GM19035 (cell line): ENCODE results near the gene PIK3C2G.
"Not testable (repeated sequence)": the region's sequence is repeated elsewhere in the genome, so short reads cannot be mapped to it uniquely, and the experiment has no call there.

Source experiments
- ATAC-seq: cut with Tn5 transposase; IDR thresholded peaks from one replicate; pipeline ENCODE4 v1.9.1; 2021; ENCODE audit not compliant: unreplicated experiment

Gene PIK3C2G

DNA sequence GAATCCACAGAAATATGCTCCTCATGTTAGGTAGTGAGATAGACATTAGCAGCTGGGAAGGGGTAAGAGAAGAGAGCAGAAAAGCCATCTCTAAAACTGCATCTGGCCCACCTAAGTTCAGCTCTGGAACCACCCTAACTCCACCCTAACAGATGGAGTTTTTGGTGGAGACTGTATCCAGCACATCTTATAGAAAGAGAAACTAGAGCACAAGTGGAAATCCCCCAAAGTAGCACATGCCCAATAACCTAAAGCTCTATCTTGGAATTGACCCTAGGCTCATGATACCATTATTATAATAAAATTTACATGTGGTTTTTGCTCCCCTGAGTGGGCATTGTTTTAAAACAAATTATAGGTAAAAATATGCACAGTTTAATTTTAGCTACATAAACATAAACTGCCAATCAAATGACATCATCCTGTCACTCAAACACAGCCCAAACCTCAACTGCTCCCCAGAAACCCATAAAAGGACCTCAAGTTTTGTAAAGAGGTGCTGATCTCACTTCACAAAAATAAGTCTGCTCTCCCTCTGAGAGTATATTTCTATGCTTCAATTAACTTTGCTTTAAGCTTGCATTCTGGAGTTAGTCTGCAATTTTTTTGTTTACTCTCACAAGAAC is 206.4 kb downstream of the PIK3C2G start:
- no peak for ATAC-seq

DNA sequence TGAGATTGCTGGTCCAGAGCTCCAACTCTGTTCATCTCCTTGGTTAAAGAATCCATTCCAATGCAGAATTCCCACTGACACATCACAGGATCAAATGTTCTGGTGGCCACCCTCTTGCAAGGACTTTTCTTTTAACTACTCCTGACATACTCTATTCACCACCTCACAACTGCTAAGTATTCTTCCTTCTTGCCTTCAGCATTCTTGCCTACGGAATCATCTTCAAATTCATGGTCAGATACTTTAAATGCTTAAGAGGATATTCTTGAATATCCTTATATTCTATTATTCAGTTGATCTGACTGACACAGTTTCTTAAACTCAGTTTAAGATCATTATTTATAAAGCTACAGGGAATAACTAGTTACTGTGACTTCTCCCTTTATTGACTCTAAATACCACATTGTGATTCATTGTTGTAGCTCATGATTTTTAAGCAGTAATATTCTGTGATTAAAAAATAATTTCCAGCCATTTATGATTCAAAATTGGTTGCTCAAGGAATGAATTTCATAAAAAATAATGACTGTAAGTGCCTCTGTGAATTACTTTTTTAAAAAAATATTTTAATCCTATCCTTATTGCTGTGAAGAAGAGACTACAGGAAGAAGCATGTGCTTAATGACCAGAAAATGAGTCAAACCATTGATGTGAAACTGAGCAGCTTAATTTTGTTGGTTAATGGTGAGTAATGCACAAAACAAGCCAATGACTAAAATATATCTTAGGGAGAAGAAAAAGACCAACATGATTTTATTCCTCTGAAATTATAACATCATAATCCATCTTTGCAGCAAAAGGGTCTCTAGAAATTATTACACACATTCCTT is 207.1 kb downstream of the PIK3C2G start:
- no peak for ATAC-seq

DNA sequence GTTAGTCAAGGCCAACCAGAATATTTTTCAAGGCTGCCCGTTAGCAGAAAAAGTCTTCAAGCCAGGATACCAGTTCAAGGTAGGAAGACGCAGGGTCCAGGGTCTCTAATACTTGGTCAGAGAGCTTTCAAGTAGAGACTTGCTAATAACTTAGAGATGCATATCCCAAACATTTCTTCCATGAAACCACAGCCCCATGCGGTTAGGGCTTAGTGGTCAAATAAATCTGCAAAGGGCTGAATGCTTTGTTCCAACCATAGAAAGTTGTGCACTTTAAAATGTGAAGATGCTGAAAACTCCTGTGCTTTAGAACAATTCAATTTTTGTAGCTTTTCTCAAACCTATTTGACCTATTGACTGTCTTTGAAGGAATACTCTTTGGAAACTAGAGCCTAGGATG is 208.9 kb downstream of the PIK3C2G start:
- no peak for ATAC-seq

DNA sequence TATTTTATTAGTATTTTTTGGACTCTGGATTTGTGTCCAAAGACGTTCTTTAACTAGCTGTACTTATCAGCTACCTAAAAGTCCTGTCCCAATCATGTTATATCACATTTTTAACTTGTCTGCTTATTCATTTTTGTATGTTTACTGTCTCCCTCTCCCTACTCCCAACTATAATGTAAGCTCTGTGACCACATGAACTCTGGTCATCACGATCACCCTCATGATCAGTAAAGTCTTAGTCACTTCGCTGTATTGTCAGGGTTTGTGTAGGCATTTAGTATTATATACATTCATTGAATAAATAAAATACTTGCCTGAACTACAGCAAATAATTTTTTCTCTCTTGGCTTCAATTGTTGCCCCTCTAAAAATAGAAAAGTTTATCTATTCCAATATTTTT is 211.0 kb downstream of the PIK3C2G start:
- ATAC-seq, result no peak

DNA sequence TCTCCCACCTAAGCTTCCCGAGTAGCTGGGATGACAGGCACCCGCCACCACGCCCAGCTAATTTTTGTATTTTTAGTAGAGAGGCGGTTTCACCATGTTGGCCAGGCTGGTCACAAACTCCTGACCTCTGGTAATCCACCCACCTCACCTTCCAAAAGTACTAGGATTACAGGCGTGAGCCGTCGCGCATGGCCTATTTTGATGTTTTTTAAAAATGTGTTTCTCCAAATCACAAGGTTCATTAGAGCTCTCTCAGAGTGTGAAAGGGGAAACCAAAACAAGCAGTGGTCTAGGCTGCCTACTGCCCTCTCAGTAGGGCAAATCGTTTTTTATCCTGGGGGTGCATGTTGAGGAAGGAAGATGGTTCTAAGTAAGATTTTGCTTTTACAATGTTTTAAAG is 211.5 kb downstream of the PIK3C2G start:
- no peak for ATAC-seq

DNA sequence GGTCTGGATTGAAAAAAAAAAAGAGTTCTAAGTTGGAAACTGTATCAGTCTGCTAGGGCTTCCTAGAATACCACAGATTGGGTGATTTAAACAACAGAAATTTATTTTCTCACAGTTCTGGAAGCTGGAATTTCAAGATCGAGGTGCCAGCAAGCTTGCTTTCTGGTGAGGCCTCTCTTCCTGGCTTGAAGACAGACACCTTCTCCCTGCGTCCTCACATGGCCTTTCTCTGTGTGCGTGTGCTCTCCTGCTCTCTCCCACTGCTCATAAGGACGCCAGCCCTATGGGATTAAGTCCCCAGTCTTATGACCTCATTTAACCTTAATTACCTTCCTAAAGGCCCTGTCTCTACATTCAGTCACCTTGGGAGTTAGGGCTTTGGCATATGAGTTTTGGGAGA is 215.5 kb downstream of the PIK3C2G start:
- ATAC-seq, result no peak

DNA sequence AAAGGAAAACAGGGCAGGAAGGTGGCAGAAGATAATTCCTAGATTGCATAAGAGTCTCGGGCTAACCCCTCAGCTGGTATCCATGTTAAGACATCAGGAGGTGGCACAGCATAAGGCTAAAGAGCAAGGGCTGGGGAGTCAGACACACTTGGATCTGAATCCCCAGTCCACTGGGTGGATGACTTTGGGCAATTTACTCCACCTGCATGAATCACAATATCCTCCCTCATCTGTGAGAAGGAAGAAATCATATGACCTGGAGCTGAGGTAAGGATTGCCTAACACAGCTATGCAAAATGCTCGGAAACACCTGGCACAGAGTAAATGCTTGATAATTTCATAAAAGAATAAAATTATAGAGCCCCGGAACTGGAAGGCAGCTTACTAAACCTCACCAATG is 217.9 kb downstream of the PIK3C2G start:
- no peak for ATAC-seq

DNA sequence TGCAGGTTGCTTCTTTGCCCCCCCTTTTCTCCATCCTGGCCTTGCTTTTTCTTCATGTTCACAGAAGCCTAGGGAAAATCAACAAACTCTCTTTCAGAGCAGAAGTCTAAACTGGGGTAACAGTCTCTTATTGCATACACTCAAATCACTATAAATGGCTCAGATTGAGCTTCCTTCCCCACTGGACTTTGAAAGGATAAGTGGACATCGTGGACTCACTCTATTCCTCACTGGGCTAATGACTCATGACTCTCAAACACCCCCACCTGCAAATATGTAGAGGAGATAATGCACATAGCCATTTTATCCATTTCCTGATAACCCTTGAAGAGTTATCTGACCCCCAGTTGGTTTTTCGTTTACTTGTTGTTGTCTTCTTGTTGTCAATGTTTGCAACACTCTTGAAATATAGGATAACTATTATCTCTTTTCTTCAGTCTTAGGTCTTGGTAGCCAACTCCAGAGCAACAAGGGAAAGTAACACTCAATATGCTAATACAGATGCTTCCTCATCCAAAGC is 221.3 kb downstream of the PIK3C2G start:
- ATAC-seq, result no peak

DNA sequence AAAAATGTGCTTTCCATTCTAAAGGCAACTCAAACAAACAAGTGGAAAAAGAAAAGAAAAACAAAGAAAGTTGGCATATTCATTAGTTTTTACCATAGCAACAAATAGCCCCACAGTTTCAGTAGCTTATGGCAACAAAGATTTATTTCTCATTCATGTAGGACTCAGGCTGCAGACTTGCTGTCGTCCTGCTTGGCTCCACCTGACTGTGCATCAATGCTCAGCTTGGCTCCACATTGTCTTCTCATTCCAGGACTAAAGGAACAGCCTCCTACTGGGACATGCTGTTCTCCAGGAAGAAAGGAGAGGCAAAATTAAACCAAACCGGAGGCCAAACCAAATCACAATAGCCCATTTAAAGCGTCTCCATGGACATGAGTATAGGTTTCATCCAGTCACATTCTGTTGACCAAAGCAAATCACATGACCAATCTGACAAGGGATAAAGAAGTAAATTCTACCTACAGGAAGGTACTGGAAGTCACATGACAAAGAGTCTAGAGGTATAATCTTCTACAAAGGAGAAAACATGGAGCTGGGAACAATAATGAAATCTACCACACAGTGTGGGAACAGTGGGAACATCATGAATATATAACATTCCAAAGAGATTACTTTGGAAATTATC is 222.5 kb downstream of the PIK3C2G start:
- no peak for ATAC-seq

DNA sequence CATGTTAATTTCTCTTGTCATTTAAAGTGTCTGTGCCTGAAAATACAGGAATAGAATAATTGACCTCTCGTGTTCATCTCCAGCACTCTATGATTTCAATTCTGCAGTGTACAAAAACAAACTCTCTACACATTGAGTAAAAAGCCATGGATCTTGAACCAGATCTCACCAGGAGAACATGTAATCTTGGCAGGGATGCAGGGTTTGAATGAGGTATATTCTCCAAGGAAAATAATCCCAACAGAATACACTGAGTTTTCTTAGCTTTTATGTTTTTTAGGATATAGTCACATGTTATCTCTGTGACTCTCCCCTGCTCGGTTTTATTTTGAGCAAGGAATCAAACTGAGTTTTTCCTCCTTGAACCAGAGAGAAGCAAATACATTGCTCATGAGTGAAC is 224.7 kb downstream of the PIK3C2G start:
- no peak for ATAC-seq

DNA sequence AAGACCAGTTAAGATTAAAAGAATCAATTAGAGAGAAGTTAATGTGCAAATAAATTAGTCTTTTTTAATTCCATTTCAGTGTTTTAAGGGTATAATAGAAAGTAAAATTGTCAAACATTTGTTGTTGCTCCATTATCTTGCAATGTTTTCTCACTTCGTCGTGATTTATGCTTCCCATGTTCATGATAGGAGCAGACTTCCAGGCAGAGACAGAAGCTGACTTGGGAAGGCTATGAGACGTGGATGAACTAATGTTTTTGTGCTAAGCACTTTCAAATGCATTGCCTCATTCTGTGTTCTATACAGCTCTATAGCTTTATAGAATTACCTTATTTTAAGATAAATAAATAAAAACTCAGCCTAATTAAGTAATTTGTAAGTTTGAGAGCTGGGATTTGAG is 226.2 kb downstream of the PIK3C2G start:
- no peak for ATAC-seq

DNA sequence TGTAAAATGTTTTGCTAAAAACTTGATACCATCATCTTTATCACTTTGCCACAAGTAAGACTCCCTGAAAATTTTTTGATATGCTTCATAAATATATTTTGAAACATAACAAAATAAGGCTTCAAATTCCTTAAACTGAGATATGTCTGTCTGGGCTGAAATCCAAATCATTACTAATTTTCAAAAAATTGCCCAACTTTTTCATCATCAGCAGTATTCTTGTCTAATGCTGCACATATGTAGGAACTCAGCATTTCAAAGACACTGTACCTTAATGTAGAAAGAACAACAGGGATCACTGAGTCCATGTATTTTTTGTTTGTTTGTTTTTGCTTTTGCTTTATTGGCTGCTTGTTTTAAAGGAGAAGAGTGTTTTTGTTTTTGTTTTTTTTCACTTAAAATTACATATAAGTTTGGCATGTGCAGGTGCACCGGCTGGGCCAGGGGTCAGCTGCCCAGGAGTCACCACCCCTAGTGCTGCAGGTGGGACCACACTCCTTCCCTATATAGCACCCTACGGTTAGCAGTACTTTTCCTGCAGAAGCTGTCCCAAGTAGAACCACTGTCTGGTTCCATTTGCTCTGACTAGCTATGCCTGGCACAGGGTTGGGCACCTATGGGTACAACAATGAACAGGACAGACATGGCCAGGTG is 231.2 kb downstream of the PIK3C2G start:
- no peak for ATAC-seq

DNA sequence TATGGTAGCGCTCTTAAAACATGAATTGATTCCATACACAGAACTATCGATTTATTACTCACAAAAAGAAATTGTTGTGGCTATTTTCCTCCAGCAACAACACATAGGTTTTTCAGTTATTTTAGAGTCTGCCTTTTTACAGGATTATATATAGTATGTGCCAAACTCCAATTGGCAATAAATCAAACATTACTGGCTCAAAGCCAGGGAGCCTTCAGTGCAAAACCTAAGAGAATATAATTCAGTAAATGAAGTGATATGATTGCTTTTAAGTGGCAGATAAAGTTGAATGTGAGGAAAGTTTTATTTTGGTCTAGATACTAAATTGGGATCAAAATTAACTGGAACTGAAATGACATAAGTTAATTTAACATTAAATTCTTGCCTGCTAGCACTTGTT is 234.8 kb downstream of the PIK3C2G start:
- no peak for ATAC-seq

DNA sequence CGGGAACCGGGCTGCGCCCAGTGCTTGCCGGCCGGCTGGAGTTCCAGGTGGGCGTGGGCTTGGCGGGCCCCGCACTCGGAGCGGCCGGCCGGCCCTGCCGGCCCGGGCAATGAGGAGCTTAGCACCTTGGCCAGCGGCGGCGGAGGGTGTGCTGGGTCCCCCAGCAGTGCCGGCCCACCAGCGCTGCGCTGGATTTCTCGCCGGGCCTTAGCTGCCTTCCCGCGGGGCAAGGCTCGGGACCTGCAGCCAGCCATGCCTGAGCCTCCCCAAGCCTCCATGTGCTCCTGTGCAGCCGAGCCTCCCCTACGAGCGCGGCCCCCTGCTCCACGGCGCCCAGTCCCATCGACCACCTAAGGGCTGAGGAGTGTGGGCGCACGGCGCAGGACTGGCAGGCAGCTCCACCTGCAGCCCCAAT is 238.8 kb downstream of the PIK3C2G start:
- ATAC-seq, result not testable (repeated sequence)

DNA sequence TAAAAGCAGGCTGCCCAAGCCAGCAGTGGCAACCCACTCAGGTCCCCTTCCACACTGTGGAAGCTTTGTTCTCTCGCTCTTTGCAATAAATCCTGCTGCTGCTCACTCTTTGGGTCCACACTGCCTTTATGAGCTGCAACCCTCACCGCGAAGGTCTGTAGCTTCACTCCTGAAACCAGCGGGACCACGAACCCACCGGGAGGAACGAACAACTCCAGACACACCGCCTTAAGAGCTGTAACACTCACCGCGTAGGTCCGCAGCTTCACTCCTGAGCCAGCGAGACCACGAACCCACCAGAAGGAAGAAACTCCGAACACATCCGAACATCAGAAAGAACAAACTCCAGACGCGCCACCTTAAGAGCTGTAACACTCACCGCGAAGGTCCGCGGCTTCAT is 239.4 kb downstream of the PIK3C2G start:
- ATAC-seq, result not testable (repeated sequence)

DNA sequence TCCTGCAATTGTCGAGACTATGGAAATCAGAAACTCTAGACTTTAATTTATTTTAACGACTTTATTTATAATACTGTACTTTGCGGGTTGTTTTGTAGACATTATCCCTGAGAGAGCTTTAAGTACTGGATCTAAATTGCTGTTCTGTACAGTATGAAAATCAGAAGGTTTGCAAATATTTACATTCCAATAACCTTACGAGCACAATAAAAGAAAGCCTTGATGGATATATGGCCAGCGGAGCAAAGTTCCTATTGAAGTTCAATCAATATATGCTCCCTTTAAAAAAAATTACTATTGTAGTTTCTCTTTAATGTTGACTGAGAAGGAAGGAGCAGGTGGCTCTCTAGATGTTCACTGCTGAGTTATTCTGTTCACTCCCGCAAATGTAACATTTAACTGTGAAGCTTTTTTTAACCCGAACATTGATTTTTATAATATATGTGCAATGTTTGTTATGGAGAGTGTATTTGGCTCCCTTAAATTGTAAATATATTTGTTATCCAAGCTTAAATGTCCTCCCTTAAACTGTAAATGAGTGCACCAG is 241.2 kb downstream of the PIK3C2G start:
- ATAC-seq, result no peak

DNA sequence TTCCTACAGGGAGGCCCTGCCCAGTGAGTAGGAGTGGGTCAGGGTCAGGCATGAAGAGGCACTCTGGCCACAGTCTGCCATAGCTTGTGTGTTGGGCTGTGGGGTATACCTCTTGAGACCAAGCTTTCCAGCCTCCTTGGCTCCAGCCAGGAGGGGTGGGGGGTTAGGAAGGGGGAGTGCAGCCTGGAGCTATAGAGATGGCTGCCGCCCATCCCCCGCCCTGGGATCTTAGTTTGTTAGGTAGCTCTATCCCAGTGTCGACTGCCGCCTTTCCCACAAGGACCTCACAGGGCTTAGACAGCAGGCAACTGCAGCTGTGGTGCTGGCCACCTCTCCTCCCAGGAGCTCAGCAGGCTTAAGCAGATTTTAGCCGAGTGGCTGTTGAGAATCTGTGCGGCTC is 260.1 kb downstream of the PIK3C2G start:
- ATAC-seq, result no peak

DNA sequence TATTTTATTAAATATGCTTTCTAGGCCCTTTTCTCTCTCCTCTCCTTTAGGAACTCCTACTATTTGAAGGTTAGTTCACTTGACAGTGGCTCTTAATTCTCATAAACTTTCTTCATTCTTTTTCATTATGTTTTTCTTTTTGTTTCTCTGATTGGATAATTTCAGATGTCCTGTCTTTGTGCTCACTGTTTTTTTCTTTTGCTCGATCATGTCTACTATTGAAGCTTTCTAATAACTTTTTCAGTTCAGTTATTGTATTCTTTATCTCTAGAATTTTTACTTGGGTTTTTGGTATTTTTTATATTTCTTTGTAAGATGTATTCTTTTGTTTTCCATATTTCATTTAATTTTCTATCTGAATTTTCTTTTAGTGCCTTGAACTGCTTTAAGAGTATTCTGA is 261.5 kb downstream of the PIK3C2G start:
- no peak for ATAC-seq

DNA sequence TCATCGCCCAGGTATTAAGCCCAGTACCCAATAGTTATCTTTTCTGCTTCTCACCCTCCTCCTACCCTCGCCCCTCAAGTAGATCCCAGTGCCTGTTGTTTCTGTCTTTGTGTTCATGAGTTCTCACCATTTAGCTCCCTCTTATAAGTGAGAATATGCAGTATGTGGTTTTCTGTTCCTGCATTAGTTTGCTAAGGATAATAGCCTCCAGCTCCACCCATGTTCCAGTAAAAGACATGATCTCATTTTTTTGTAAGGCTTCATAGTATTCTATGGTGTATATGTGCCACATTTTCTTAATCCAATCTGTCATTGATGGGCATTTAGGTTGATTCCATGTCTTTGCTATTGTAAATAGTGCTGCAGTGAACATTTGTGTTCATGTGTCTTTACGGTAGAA is 281.2 kb downstream of the PIK3C2G start:
- not testable (repeated sequence) for ATAC-seq

DNA sequence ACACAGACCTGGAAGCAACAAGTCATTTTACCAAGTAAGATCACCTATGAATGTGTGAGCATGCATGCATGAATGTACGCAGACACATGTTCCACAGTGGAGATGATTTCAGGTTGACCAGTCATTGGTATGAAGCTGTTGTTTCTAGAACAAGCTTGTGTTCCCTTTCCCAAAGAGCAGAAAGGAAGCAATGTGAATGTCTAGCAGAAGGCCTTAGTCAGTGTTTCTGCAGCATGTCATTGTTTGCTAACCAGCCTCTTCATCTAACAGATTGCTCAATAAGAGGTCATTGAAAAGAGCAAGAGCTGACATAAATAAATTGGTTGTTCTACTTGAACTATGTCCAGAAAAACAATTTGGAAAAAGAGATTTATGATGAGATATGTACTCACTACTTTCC is 285.1 kb downstream of the PIK3C2G start:
- ATAC-seq, result no peak

DNA sequence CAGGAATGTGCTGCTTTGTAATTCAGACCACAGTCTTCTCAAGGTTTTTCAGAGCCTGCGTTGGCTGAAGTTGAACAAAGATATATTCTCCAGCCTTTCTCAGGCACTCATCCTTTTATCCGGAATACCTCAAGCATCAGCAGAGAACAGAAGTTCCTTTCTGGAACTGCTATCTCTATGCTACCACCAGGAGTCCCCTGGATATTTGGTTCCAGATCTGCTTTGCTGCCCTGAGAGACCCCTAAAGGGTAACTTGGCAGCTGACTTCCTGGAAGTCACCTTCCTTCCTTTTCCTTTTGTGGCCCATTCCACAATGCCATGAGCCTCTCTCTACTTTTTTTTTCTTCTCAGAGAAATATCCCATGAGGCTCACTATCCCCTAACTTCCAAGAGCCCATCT is 288.3 kb downstream of the PIK3C2G start:
- no peak for ATAC-seq
